DND-41 (cell line): ENCODE results near the gene TNS3.

ENCODE experiments used
- ATAC-seq: fragments of 200-7000 bp; cut with Tn5 transposase; 3 replicates; pipeline ENCODE4 v1.9.1; 2021; ENCODE audit warnings: low read depth; ENCODE audit not compliant: insufficient read depth
- DNase-seq: peaks from one replicate; pipeline ENCODE4 v3.0.0-alpha.2; 2020
- H2AFZ ChIP-seq: 2 replicates; pipeline ENCODE4 v1.6.0; 2012; ENCODE audit warnings: low read depth, low read length
- H3K27ac ChIP-seq: 2 replicates; pipeline ENCODE4 v1.5.1; 2012; ENCODE audit warnings: low read length, inconsistent platforms
- H3K27me3 ChIP-seq: fragments of 200-600 bp; sonication (generic); 2 replicates; pipeline ENCODE4 v1.6.0; 2012; ENCODE audit warnings: low read length, mild to moderate bottlenecking, inconsistent platforms; ENCODE audit not compliant: insufficient read depth, poor library complexity
- H3K36me3 ChIP-seq: 2 replicates; pipeline ENCODE4 v1.5.1; 2012; ENCODE audit warnings: low read length, inconsistent platforms; ENCODE audit not compliant: insufficient read depth
- H3K4me1 ChIP-seq: 2 replicates; pipeline ENCODE4 v1.5.1; 2012; ENCODE audit warnings: mild to moderate bottlenecking, low read length; ENCODE audit not compliant: insufficient read depth
- H3K4me2 ChIP-seq: 2 replicates; pipeline ENCODE4 v1.6.0; 2012; ENCODE audit warnings: mild to moderate bottlenecking, moderate library complexity, low read length, inconsistent platforms; ENCODE audit not compliant: insufficient read depth
- H3K4me3 ChIP-seq, 2 experiments: fragments of 200-600 bp in 1 of 2; shearing (Covaris generic) in 1 of 2; 2 replicates each; pipeline ENCODE4 v1.5.1; 2012 to 2016; ENCODE audit warnings: inconsistent platforms in 2 of 2, low read length in 2 of 2, mild to moderate bottlenecking in 2 of 2, low read depth in 1 of 2, moderate library complexity in 1 of 2
- H3K79me2 ChIP-seq: 2 replicates; pipeline ENCODE4 v1.6.0; 2012; ENCODE audit warnings: low read length, inconsistent platforms; ENCODE audit not compliant: insufficient read depth
- H3K9ac ChIP-seq: 2 replicates; pipeline ENCODE4 v1.6.0; 2012; ENCODE audit warnings: low read depth, mild to moderate bottlenecking, inconsistent platforms, low read length, moderate library complexity
- H3K9me3 ChIP-seq: 2 replicates; pipeline ENCODE4 v1.5.1; 2012; ENCODE audit warnings: low read length, moderate library complexity, mild to moderate bottlenecking, inconsistent platforms; ENCODE audit not compliant: insufficient read depth, severe bottlenecking
- H4K20me1 ChIP-seq: 2 replicates; pipeline ENCODE4 v1.6.0; 2012; ENCODE audit warnings: low read length; ENCODE audit not compliant: insufficient read depth
- EZH2 ChIP-seq: IDR thresholded peaks from 3 replicates; pipeline ENCODE4 v1.6.1; 2012; ENCODE audit warnings: borderline replicate concordance, low read depth, mild to moderate bottlenecking, moderate library complexity, low read length, inconsistent platforms; ENCODE audit not compliant: severe bottlenecking
- TF ChIP-seq, protein P1 (sequence below): IDR thresholded peaks from 2 replicates; pipeline ENCODE4 v1.5.1; 2012; ENCODE audit warnings: borderline replicate concordance, low read length, moderate library complexity, mild to moderate bottlenecking; ENCODE audit not compliant: poor library complexity, severe bottlenecking; ENCODE audit errors: extremely low read depth

TNS3 gene

DNA sequence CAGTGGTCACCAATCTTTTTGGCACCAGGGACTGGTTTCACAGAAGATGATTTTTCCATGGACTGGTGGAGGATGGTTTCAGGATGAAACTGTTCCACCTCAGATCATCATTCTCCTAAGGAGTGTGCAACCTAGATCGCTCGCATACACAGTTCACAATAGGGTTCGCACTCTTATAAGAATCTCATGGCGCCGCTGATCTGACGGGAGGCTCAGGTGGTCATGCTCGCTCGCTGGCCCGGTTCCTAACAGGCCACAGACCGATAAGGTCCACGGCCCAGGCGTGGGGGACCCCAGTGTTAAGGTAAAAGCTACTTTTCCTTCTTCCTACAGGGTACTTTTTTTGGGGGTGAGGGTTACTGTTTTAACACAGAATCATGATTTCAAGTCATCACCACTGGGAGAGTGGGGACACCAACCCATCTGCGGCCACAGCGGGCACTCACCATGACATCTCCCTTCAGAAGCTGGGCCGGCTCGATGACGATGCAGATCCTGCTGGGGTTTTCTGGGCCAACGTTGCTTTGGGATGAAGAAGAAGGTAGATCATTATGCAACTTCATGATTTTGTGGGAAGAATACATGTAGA, 170.5 kb downstream of the TNS3 start:
- ATAC-seq, result no peak
- no peaks in the 10 kb centered on the region for H4K20me1 ChIP-seq
- peaks cover 7% of the 10 kb centered on the region for H3K9me3 ChIP-seq
- H3K36me3 ChIP-seq, result no peaks in the 10 kb centered on the region
- no peak for DNase-seq
- no peaks in the 10 kb centered on the region for H3K4me1 ChIP-seq
- no peaks in the 10 kb centered on the region for H3K79me2 ChIP-seq
- no peak overlapping the region for H2AFZ ChIP-seq
- no peak overlapping the region for H3K4me3 ChIP-seq
- H3K27me3 ChIP-seq, result no peaks in the 10 kb centered on the region
- TF ChIP-seq EZH2, result no peak
- TF ChIP-seq, protein P1, sequence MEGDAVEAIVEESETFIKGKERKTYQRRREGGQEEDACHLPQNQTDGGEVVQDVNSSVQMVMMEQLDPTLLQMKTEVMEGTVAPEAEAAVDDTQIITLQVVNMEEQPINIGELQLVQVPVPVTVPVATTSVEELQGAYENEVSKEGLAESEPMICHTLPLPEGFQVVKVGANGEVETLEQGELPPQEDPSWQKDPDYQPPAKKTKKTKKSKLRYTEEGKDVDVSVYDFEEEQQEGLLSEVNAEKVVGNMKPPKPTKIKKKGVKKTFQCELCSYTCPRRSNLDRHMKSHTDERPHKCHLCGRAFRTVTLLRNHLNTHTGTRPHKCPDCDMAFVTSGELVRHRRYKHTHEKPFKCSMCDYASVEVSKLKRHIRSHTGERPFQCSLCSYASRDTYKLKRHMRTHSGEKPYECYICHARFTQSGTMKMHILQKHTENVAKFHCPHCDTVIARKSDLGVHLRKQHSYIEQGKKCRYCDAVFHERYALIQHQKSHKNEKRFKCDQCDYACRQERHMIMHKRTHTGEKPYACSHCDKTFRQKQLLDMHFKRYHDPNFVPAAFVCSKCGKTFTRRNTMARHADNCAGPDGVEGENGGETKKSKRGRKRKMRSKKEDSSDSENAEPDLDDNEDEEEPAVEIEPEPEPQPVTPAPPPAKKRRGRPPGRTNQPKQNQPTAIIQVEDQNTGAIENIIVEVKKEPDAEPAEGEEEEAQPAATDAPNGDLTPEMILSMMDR, result no peak
- no peak overlapping the region for H3K4me2 ChIP-seq
- no peak overlapping the region for H3K9ac ChIP-seq
- no peak overlapping the region for H3K27ac ChIP-seq

DNA sequence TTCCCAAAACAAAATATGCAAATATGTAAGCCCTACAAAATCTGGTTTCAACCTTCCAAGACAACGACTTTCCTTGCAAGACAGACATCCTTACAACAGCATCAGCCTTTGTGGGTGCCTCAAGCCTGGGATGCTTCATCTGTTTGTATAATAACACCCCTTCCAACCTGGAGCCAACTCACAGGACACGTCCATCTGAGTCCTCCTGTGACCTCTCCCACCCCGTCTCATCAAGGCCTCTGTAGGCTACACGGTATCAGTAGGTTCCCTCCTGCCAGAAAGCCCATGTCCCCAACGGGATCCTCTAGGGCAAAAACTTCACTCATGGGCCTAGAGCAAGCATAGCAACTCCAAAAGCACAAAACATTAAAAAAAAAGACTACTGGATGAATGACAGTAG, 173.2 kb downstream of the TNS3 start:
- H2AFZ ChIP-seq, result no peak overlapping the region
- no peaks in the 10 kb centered on the region for H3K79me2 ChIP-seq
- H4K20me1 ChIP-seq, result no peaks in the 10 kb centered on the region
- no peaks in the 10 kb centered on the region for H3K27me3 ChIP-seq
- H3K9me3 ChIP-seq, result peaks cover under 1% of the 10 kb centered on the region
- H3K9ac ChIP-seq, result no peak overlapping the region
- no peak overlapping the region for H3K27ac ChIP-seq
- TF ChIP-seq, protein P1, result no peak
- no peak for TF ChIP-seq EZH2
- DNase-seq, result no peak
- ATAC-seq, result no peak
- H3K4me2 ChIP-seq, result no peak overlapping the region
- no peak overlapping the region for H3K4me3 ChIP-seq
- no peaks in the 10 kb centered on the region for H3K36me3 ChIP-seq
- no peaks in the 10 kb centered on the region for H3K4me1 ChIP-seq

DNA sequence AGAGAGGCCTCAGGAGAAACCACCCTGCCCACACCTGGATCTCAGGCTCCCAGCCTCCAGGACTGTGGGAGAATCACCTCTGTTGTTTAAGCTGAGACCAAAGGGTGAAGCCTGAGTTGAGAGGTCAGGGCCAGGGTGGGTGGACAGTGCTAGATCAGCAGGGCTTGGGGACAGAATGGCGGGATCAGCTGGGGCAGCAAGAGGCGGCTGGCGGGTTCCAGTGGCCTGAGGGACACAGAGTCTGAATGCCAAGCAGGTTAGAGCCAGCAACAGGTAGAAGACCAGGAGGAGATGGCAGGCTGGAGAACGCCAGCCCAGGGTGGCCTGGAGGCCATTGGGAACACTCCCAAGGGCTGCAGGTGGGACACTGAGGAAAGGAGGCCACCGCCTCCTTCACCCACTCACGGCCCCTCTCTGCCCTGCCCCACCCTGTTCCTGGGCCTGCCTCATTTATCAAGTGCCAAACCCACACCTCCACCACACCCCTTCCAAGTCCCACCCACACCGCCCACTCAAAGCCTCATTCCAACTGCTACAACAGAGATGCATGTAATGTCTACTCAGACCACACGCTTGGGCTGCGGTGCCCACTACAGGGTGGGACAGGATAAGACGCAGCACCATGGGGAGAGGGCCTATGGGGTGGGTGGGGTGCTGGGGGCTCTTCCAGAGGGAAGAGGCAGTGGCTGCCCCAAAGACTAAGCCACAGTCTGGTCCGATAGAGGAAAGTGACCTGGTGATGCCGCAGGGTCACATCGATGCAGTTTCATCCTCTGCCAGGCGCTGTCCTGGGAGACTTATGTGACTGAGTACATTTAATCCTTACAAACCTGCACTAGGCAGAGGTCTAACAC, 173.9 kb downstream of the TNS3 start:
- Histone ChIP-seq H2AFZ (no peak overlapping the region), H3K27ac (no peak overlapping the region), H3K36me3 (no peaks in the 10 kb centered on the region), H3K27me3 (no peaks in the 10 kb centered on the region), H3K79me2 (no peaks in the 10 kb centered on the region), H3K4me2 (no peak overlapping the region), H3K4me1 (no peaks in the 10 kb centered on the region), H3K4me3 (no peak overlapping the region), H4K20me1 (no peaks in the 10 kb centered on the region), H3K9me3 (no peaks in the 10 kb centered on the region), H3K9ac (no peak overlapping the region)
- TF ChIP-seq EZH2, result no peak
- TF ChIP-seq, protein P1, result no peak
- DNase-seq (no peak), ATAC-seq (no peak)
